DMS53 treated with DMSO at 0.1 percent for 48 hours (cell line): ENCODE results near the gene KLHL25.
"Not testable (repeated sequence)": the region's sequence is repeated elsewhere in the genome, so short reads cannot be mapped to it uniquely, and the experiment has no call there.

Experiments
- DNase-seq: peaks from one replicate; lab custom pipeline; 2025; ENCODE audit not compliant: unreplicated experiment; lab: John Stamatoyannopoulos, UW

KLHL25 gene, protein sequence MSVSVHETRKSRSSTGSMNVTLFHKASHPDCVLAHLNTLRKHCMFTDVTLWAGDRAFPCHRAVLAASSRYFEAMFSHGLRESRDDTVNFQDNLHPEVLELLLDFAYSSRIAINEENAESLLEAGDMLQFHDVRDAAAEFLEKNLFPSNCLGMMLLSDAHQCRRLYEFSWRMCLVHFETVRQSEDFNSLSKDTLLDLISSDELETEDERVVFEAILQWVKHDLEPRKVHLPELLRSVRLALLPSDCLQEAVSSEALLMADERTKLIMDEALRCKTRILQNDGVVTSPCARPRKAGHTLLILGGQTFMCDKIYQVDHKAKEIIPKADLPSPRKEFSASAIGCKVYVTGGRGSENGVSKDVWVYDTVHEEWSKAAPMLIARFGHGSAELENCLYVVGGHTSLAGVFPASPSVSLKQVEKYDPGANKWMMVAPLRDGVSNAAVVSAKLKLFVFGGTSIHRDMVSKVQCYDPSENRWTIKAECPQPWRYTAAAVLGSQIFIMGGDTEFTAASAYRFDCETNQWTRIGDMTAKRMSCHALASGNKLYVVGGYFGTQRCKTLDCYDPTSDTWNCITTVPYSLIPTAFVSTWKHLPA

GRCh38 chr15:85794598-85795336 lies at the start of gene KLHL25:
Gene KLHL25 (minus strand): TSS chr15:85794925. CDS start chr15:85769810, 25,115 bp downstream.
- peak; percentile 78 for DNase-seq

- DNase-seq, result no peak
Measured at GRCh38 chr15:85840802-85841152, 46.1 kb upstream of the KLHL25 start.

DNA sequence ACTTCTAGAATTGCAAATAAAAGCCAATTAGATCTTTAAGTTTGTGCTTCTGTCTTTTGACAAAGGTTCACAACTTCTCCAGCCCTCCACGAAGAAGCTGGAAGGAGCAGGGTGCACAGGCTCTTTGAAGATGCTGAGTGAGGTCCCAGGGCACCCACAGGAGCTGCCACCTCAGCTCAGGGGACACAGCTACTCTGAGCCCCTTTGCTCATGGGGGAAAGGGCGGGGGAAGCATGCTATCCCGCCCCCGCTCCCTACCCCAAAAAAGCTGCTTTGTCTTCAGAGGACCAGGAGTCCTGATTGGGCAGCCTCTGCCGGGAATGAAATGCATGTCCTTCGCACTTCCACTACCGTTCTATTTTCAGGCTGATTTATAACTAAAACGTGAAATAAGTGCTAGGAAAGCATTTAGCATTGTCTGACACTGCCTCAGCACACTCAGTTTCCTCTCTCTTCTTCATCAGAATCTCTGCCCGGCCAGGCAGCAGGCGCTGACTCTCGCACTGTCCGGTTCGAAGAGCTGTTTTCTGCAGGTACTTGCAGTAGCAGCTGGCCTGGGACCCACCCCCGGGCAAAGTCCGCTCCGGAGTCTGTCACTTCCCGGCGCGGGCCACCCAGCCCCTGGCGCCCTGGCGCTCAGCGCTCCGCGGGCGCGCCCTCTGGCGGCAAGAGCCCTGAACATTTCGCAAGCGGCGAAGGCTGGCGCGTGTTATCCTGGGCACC lies 45.5 kb upstream of the KLHL25 start:
- DNase-seq, result peak; percentile 70

DNA sequence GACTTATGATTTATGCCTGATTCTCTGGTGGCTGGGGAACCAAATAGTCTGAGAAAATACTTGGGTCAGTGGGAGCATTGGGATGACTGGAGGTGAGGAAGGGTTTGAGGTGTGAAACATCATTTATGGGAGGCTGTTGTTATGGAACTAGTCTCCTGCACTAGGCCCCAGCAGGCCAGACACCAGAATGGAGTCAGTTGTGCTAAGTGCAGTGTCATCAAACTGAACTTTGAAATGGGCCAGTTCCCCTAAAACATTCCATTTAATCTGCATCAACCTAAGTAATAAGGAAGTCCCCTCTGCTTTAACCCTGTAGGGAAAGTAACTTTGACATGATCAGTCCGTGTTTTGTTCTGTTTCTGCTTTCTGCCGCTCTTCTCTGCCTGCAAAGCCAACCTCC lies 44.9 kb upstream of the KLHL25 start:
- DNase-seq, result no peak

GRCh38 chr15:85838655-85839054 lies 43.9 kb upstream of the KLHL25 start:
- no peak for DNase-seq

DNA sequence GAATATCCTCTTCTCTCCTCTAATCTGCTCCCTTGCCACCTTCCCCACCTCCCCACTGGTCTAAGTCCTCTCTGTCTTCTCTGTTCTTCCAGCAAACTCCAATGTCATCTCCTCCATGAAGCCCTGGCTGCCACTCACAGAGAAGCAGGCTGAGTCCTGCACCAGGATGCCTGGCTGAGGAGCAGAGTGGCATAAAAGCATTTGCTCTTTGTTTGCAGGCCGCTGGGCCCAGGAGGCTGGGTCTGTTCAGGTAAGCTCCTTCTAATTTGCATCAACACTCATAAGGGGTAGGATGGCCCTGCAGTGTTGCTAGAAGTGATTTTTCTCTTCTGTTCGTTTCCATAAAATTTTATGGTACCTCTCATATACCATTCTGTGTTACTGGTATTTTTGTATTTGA lies 43.2 kb upstream of the KLHL25 start:
- DNase-seq, result no peak

- DNase-seq, result peak; percentile 64
Measured at GRCh38 chr15:85837011-85837433, 42.3 kb upstream of the KLHL25 start.

GRCh38 chr15:85834651-85835050 lies 39.9 kb upstream of the KLHL25 start:
- no peak for DNase-seq

GRCh38 chr15:85832394-85832793 lies 37.7 kb upstream of the KLHL25 start:
- no peak for DNase-seq

DNA sequence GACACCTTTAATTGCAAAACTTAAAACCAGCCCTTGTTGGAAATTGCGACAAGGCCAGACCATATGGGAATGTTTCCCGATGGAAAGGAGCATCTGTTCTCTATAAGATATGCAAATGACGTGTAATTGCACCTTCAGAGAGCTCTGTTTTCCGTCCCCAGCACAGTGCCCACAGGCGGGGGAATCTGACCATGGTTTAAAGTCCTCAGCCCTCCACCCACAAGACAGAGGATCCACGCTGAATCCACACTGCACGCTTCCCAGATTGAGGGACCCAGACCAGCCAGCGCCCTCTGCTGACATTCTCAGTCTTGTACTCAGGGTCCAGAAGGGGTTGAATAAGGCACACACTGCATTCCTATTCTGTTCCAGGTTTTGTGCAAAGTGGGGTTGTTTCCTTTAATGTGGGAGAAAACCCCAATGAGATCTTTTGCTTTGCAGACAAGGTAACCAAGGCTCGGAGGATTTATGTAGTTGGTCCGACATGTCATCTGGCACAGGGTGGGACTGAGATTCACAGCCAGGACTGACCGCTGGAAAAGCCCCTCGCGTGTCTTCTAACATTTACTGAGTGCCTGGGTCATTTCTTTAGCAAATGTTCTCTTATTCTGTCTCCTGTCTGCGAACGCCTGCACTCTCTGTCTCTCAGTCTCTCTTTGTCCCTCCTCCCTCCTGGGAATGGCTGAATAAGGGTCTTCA lies 36.8 kb upstream of the KLHL25 start:
- DNase-seq, result peak; percentile 7

DNA sequence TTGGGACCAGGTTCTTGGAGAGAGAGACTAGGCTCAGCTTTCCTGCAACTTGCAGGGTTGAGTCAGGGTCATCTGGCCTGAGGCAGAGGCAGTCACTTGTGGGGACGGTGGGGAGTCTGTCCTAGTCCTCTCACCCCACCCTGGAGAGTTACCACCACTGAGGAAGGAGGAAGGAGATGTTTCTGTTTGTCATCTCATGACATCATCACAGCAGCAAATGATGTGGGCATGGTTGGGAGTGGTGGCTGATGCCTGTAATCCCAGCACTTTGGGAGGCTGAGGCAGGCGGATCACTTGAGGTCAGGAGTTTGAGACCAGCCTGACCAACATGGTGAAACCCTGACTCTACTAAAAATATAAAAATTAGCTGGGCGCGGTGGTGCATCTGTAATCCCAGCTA lies 35.0 kb upstream of the KLHL25 start:
- DNase-seq, result not testable (repeated sequence)

DNA sequence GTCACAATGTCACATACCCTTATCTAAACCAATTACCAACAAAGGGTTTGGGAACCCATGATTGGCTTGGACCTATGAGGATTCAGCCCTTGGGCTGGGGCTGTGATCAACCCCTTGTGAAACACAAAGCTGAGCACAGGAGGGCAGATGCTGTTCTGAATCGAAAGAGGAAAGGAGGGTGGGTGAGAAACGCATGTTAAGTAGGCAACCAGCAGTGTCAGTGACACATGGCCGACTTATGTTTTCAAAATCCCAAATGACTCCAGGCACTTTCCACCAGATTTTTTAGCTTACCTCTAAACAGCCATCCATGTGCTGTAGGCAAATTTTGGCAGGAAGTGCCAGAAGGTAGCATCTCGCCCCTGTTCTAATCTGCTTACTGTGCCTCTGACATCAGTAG lies 34.1 kb upstream of the KLHL25 start:
- DNase-seq, result no peak

- DNase-seq, result no peak
Measured at GRCh38 chr15:85828126-85828525, 33.4 kb upstream of the KLHL25 start.

DNA sequence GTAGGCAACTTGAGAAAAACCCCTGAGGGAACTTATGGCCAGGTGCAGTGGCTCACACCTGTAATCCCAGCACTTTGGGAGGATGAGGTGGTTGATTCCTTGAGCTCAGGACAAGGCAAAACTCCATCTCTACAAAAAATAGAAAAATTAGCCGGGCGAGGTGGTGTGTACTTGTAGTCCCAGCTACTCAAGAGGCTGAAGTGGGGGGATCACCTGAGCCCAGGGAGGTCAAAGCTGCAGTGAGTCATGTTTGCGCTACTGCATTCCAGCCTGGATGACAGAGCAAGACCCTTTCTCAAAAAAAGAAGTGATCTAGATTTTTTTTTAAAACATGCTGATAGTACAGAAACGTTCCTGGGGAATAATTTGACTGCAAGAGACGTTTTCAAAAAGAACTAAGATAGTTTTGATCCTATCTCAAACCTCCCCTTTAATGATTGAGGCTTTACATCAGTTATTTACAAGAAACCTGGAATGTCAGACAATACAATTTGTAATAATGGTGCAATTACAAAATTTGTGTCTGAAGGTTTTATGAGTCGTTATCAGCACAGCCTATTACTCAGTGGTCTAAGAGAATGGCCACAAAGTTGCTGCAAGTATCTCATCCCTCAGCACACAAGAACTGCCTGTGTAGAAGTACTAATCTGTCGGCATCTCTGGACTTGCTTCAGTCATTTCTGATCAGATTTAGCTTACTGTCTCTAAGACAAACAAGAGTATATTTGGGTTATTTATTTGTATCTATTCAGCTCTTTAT lies 32.2 kb upstream of the KLHL25 start:
- no peak for DNase-seq

GRCh38 chr15:85825719-85826118 lies 31.0 kb upstream of the KLHL25 start:
- no peak for DNase-seq

GRCh38 chr15:85825118-85825517 lies 30.4 kb upstream of the KLHL25 start:
- DNase-seq, result no peak

DNA sequence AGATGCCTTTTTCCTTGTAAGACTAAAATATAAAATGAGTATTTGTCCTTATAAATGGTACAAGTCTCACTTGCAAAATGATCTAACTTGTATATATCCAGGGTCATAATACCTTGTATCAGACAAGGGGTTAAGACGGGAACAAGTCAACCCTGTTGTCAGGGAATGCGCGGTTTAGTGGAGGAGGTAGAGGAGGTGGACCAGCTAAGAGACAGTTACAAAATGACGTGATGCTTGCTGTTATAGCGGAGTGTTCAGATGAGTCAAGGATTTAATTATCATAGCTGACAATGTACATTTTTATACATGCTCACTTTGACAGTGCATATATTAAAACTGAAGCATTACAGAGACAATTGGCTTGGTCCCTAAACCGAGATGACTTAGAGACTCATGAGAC lies 26.8 kb upstream of the KLHL25 start:
- DNase-seq, result no peak

- DNase-seq, result no peak
Measured at GRCh38 chr15:85819938-85820337, 25.2 kb upstream of the KLHL25 start.

DNA sequence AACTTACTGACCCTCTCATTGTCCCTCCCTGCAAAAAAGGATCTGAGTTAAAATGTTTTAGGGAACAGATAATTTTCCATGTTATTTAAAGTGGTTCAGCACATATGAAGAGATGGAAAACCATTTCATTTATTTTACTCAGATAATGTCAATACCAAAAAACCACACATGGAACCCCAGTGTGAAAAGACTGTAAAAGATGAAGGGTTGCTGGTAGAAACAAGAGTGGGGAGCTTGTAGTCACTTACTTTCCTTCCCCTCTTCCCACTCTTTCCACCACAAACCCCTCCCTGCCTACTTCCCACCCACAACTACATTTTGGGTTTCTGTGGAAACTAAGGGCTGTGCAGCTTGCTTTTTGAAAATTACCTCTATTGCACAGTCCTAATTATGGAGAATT lies 18.5 kb upstream of the KLHL25 start:
- no peak for DNase-seq

DNA sequence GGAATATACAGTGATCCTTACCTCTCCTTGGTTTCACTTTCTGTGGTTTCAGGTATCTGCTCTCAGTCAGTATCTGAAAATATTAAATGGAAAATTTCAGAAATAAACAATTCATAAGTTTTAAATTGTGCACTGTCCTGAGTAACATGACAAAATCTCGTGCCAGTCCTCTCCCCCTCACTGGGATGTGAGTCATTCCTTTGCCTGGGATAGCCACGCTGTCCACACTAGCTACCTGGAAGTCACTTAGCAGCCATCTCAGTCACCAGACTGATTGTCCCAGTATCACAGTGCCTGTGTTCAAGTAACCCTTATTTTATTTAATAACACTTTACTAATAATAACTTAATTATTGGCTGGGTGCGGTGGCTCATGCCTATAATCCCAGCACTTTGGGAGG lies 15.3 kb upstream of the KLHL25 start:
- no peak for DNase-seq
